ENCODE results near the gene TSEN54. TPM values are rescaled to one million over a fixed set of nuclear protein-coding genes. Genes with fewer than 3 reads are reported as not detected.

Gene TSEN54
- total RNA-seq: 13.6 and 22.1 TPM in 2 replicates

DNA sequence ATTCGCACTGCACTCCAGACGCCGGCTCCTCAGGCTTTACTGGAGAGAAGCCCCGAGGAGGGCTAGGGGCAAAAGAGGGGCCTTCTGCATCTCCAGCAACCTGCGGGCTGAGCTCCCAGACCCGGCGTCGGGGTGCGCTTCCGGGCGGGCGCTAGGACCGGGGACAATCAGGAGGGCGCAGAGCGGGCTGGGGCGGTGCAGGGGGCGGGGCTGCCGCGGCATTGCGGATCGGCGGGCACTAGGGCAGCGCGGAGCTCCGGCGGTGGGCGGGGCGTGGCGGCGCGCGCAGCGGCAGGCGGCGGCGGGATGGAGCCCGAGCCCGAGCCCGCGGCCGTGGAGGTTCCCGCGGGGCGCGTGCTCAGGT is at the start of gene TSEN54:
Gene TSEN54 (plus strand): TSS at position 274 of the 364 bp plus-strand sequence. CDS start 33 bp downstream, at position 307.

DNA sequence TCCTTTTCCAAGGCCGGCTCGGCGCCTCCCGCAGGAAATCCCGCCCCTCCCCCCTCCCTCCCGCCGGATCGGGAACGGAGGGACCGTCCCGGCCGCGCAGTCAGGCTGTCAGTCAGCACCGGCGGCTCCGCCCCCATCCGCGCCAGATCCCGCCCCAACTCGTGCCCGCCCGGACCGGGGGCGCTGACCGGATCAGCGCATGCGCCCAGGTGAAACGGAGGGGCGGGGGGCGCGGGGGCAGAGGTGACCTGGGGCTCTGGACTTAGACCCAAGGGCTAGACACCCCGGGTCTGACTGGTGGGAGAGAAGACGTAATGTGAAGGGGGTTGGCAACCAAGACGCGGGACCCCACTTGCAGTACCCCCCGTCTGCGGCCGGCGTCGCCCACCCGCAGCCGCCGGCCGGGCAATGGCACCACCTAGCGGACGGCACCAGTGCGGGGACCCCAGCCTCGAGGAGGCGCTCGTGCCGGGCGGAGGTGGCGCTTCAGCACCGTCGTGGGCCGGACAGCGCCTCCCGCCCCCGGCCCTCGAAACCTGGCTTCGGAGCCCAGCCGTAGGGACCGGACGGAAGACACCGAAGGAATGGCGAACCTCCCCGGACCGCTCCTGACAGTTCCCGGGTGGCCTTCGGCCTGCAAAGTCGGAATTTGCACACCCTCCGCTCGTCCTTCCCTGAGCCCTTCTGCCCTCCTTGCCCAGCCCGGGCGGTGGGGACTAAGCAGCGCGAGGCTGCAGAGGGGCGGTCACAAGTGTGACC is 653 bp upstream of the TSEN54 start, which contains the start of gene CASKIN2:
Gene CASKIN2 (minus strand): TSS at position 42 of the 759 bp plus-strand sequence. CDS start 1,733 bp downstream, outside the sequence.

DNA sequence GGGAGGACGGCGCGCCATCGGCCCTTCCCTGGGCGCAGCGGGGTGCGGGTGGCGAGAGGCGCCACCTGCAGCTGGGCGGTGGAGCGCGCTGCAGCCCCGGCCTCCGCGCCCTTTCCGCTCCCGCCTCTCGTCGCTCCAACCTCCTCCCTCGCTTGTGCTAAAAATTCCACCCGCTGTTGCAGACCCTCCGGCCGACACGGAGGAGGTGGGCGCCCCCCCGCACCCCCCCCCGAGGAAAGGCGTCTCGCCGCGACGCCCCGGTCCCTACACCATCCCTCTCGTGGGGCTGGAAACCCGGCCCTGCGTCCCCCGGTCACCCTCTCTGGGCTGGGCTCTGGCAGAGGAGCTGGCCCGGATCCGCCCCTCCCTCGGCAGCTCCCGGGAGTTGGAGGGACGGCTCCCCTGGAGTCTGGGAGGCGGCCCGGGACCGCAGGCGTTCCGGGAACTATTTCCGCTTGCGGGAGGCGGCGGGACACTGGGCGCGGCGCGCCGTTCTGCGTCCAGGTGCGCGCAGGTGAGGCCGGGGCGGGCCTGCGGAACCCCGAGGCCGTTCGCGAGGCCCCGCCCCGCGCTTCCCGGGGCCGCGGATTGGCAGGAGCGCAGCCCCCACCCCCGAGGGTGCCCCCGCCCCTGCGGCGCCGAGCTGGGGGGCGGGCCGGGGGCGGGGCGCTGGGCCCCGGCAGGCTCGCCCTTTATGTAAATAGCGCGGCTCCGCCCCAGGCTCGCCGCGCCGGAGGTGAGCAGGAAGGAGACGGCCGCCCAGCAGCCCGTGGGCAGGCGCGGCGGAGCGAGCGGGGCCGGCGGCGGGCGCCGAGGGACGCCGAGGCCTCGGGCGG is 8.9 kb downstream of the TSEN54 start, which contains the start of gene LLGL2:
Gene LLGL2 (plus strand): TSS at position 728 of the 836 bp plus-strand sequence. CDS start 17,730 bp downstream, outside the sequence.

Other genes with a start within 250 kb of the TSEN54 start
- 5.8 and 8.0 TPM in 2 replicates for gene MIF4GD, start 245.3 kb upstream of the TSEN54 start, total RNA-seq
- gene SLC25A19, start 227.1 kb upstream of the TSEN54 start, total RNA-seq: 3.0 and 10.2 TPM in 2 replicates
- 76.8 and 82.6 TPM in 2 replicates for gene GRB2, start 110.8 kb upstream of the TSEN54 start, total RNA-seq
- gene TMEM94, start 59.9 kb upstream of the TSEN54 start, total RNA-seq: 40.6 and 56.9 TPM in 2 replicates
- gene CASKIN2, start 991 bp upstream of the TSEN54 start, total RNA-seq: 6.7 and 8.1 TPM in 2 replicates
- gene LLGL2, start 9.2 kb downstream of the TSEN54 start, total RNA-seq: 0.64 and 1.2 TPM in 2 replicates
- gene MYO15B, start 71.3 kb downstream of the TSEN54 start, total RNA-seq: 0.13 and 8.4 TPM in 2 replicates
- not detected in 2 replicates for gene SMIM5, start 116.9 kb downstream of the TSEN54 start, total RNA-seq
- 12.3 and 22.4 TPM in 2 replicates for gene RECQL5, start 150.6 kb downstream of the TSEN54 start, total RNA-seq
- gene SAP30BP, start 150.8 kb downstream of the TSEN54 start, total RNA-seq: 45.2 and 58.1 TPM in 2 replicates
- gene ITGB4, start 204.9 kb downstream of the TSEN54 start, total RNA-seq: 2.1 and 22.9 TPM in 2 replicates
- 51.7 and 54.4 TPM in 2 replicates for gene GALK1, start 248.7 kb downstream of the TSEN54 start, total RNA-seq

Data from epithelial cell of alveolus of lung (primary cell).